Measurements from ENCODE around the gene HOTAIR.

DNA sequence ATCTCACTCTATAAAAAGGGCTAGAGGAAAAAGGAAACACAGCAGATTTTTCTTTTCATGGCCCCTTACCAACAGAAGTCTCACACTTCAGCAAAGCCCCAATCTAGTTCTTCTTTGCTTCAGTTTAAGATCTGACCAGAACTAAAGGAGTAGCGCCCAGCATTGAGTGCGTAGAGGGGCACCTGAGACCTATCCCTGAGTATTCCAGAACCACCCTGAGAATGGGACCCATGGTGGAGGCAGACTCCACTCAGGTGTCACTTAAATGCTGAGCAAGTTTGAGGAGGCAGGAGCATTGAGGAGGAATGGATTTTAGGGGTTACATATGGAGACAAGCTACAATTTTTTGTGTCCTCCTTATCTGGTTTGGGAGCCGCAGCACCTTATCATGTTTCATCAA is 3.6 kb downstream of the HOTAIR start:
- no peak for TF ChIP-seq CTCF (conservative IDR thresholded peaks at IDR 0.05; ENCODE audit: low read depth, low read length)
- no peak for TF ChIP-seq EZH2 (IDR thresholded peaks at IDR 0.05; ENCODE audit: borderline replicate concordance, low read depth, low read length, poor library complexity, severe bottlenecking)
